Smooth muscle cell (in vitro differentiated cells): ENCODE data around the gene MLC1. TPM values are rescaled to one million over a fixed set of nuclear protein-coding genes. Genes with fewer than 3 reads are reported as not detected.

Experiments
- DNase-seq: peaks from one replicate; lab custom pipeline; 2025; ENCODE audit not compliant: unreplicated experiment; lab: John Stamatoyannopoulos, UW
- H2AFZ ChIP-seq: fragments of 200-600 bp; sonication (generic); 2 replicates; pipeline ENCODE4 v1.6.0; 2016; ENCODE audit warnings: antibody characterized with exemption, low read depth, mild to moderate bottlenecking
- H3F3A ChIP-seq: fragments of 200-600 bp; sonication (generic); 2 replicates; pipeline ENCODE4 v1.6.0; 2017; ENCODE audit warnings: antibody characterized with exemption, low read depth
- H3K27ac ChIP-seq: fragments of 200-600 bp; sonication (generic); 2 replicates; pipeline ENCODE4 v1.5.1; 2016; ENCODE audit warnings: low read depth, mild to moderate bottlenecking
- H3K27me3 ChIP-seq: fragments of 200-600 bp; sonication (generic); 2 replicates; pipeline ENCODE4 v1.6.1; 2016; ENCODE audit warnings: low read depth, mild to moderate bottlenecking
- H3K36me3 ChIP-seq: fragments of 200-600 bp; sonication (generic); 2 replicates; pipeline ENCODE4 v1.5.1; 2016; ENCODE audit warnings: low read depth
- H3K4me1 ChIP-seq: fragments of 200-600 bp; sonication (generic); 2 replicates; pipeline ENCODE4 v1.5.1; 2016; ENCODE audit warnings: low read depth
- H3K4me2 ChIP-seq: fragments of 200-600 bp; sonication (generic); 2 replicates; pipeline ENCODE4 v1.6.0; 2016; ENCODE audit warnings: mild to moderate bottlenecking
- H3K4me3 ChIP-seq: fragments of 200-600 bp; sonication (generic); 2 replicates; pipeline ENCODE4 v1.5.1; 2016; ENCODE audit warnings: mild to moderate bottlenecking
- H3K79me2 ChIP-seq: fragments of 200-600 bp; sonication (generic); 2 replicates; pipeline ENCODE4 v1.6.0; 2016; ENCODE audit warnings: low read depth, mild to moderate bottlenecking
- H3K9ac ChIP-seq: fragments of 200-600 bp; sonication (generic); 2 replicates; pipeline ENCODE4 v1.6.0; 2016; ENCODE audit warnings: low read depth
- H3K9me3 ChIP-seq: fragments of 200-600 bp; sonication (generic); replicated peaks from 2 replicates; pipeline ENCODE4 v1.5.1; 2016; ENCODE audit warnings: low read depth
- H4K20me1 ChIP-seq: fragments of 200-600 bp; sonication (generic); 2 replicates; pipeline ENCODE4 v1.6.0; 2016; ENCODE audit warnings: low read depth
- WGBS: methylation state at CpG from one replicate; pipeline ENCODE4 v1.1.7; 2016; ENCODE audit warnings: low lambda C conversion rate; 5-methylcytosine and 5-hydroxymethylcytosine counted together
- polyA plus RNA-seq: library from polyadenylated mRNA; unstranded; fragments of >200 nt; fragmentation: Nextera tagmentation; extraction: Ambion mirVana; gene quantifications from 2 replicates; pipeline ENCODE4 v1.2.1, GENCODE V29; 2016
- total RNA-seq: library from RNA; depleted of rRNA; stranded (reverse); fragments of >200 nt; gene quantifications from 2 replicates; pipeline ENCODE4 v1.2.3, GENCODE V29; 2014
- TF ChIP-seq, protein P1 (sequence below): fragments of 200-600 bp; sonication (generic); IDR thresholded peaks from 2 replicates; pipeline ENCODE4 v1.5.1; 2017; ENCODE audit warnings: borderline replicate concordance, mild to moderate bottlenecking, antibody characterized with exemption; ENCODE audit not compliant: insufficient read depth, poor library complexity, severe bottlenecking

Gene MLC1
- total and polyA plus RNA-seq, 2 experiments from 2014 or later = 4.2 to 6.3 TPM

DNA sequence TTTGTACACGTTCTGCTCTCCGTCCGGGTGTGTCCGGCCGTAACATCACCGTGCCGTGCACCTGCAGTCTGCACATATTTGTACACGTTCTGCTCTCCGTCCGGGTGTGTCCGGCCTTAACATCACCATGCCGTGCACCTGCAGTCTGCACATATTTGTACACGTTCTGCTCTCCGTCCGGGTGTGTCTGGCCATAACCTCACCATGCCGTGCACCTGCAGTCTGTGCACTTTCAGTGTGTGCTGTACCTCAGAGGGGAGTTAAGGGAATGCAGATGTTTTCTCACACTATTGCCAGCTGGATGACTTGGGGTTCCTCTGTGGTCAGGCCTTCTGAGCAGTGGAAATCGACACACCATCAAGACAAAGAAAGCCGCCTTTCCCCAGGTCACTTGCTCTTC lies 31.4 kb downstream of the MLC1 start:
- no peak overlapping the region for H3K27ac ChIP-seq
- H3K79me2 ChIP-seq = no peaks in the 10 kb centered on the region
- peaks cover 4% of the 10 kb centered on the region for H3K27me3 ChIP-seq
- H3K4me2 ChIP-seq = no peak overlapping the region
- TF ChIP-seq, protein P1, sequence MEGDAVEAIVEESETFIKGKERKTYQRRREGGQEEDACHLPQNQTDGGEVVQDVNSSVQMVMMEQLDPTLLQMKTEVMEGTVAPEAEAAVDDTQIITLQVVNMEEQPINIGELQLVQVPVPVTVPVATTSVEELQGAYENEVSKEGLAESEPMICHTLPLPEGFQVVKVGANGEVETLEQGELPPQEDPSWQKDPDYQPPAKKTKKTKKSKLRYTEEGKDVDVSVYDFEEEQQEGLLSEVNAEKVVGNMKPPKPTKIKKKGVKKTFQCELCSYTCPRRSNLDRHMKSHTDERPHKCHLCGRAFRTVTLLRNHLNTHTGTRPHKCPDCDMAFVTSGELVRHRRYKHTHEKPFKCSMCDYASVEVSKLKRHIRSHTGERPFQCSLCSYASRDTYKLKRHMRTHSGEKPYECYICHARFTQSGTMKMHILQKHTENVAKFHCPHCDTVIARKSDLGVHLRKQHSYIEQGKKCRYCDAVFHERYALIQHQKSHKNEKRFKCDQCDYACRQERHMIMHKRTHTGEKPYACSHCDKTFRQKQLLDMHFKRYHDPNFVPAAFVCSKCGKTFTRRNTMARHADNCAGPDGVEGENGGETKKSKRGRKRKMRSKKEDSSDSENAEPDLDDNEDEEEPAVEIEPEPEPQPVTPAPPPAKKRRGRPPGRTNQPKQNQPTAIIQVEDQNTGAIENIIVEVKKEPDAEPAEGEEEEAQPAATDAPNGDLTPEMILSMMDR = no peak
- WGBS = 94% methylated on average over 18 of the region's 18 CpGs
- no peak overlapping the region for H3K4me3 ChIP-seq
- no peaks in the 10 kb centered on the region for H4K20me1 ChIP-seq
- DNase-seq = no peak
- H3F3A ChIP-seq = no peaks in the 10 kb centered on the region
- no peak overlapping the region for H2AFZ ChIP-seq
- H3K9ac ChIP-seq = no peak overlapping the region
- H3K9me3 ChIP-seq = no peaks in the 10 kb centered on the region
- H3K4me1 ChIP-seq = peaks cover 5% of the 10 kb centered on the region
- no peaks in the 10 kb centered on the region for H3K36me3 ChIP-seq

DNA sequence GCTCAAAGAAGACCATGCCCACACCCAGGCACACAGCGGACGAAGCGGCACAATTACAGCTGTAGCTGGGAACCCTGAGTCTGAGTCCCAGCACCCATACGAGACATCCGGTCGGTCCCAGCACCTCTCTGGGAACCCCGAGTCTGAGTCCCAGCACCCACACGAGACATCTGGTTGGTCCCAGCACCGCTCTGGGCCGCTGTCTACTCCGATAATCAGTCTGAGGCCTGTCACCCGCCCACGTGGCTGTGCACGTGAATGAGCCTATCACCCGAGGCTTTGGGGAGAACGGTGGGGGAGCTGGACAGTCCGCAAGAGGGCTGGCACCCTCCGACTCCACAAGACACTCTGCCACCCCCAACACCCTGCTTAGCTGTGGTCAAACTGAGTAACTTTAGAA lies 33.3 kb downstream of the MLC1 start:
- Histone ChIP-seq H4K20me1 (no peaks in the 10 kb centered on the region), H3K4me3 (no peak overlapping the region), H3K9ac (no peak overlapping the region), H3K27me3 (no peaks in the 10 kb centered on the region), H3F3A (no peaks in the 10 kb centered on the region), H3K9me3 (no peaks in the 10 kb centered on the region), H3K79me2 (no peaks in the 10 kb centered on the region), H2AFZ (no peak overlapping the region), H3K36me3 (no peaks in the 10 kb centered on the region), H3K4me2 (no peak overlapping the region), H3K4me1 (no peaks in the 10 kb centered on the region), H3K27ac (no peak overlapping the region)
- WGBS = 81% methylated on average over 18 of the region's 18 CpGs
- TF ChIP-seq, protein P1 = no peak
- no peak for DNase-seq

DNA sequence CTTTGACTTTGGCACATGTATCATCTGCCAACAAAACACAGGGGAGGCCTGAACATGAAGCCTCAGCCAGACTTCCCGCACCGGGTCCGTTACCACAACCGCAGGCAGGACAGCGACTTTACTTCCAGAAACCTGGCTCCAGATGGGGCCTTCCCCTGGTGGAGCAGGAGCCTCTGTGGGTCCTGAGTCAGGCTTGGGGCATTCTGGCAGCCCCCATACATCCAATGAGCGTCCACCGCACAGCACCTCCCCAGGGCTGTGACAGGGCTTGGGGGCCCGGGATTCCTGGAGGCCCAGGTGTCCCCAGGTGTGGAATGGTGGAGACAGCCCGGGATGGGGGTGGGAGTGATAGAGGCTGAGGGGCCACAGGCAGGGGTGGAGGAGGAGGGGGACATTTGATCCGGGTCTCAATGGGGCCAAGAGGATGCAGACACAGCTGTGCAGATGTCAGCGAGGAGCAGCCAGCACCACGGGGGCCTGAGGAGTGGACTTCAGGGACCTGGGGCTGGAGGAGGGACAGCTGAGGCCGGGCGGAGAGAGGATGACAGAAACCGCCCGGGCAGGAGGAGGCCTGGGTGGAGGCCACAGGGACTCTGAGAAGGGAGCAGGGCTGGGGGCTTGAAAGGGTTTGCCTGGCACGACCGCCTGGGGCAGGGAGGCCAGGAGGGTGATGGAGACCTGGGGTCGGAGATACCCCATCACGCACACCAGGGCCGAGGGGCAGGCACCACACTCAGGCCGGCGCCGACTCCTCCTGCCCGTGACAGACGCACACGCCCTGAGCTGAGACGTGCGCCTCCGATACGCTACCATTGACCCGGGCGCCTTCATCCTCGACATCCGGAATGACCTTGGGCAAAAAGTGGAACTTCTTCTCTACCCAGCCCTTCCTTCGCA lies 35.7 kb downstream of the MLC1 start:
- Histone ChIP-seq H2AFZ (no peak overlapping the region), H3K27me3 (no peaks in the 10 kb centered on the region), H3K27ac (no peak overlapping the region), H3K36me3 (no peaks in the 10 kb centered on the region), H3K4me3 (no peak overlapping the region), H3F3A (no peaks in the 10 kb centered on the region), H3K4me2 (no peak overlapping the region), H3K4me1 (no peaks in the 10 kb centered on the region), H3K79me2 (no peaks in the 10 kb centered on the region), H4K20me1 (no peaks in the 10 kb centered on the region), H3K9me3 (no peaks in the 10 kb centered on the region), H3K9ac (no peak overlapping the region)
- DNase-seq = no peak
- TF ChIP-seq, protein P1 = no peak
- WGBS = 96% methylated on average over 29 of the region's 36 CpGs

DNA sequence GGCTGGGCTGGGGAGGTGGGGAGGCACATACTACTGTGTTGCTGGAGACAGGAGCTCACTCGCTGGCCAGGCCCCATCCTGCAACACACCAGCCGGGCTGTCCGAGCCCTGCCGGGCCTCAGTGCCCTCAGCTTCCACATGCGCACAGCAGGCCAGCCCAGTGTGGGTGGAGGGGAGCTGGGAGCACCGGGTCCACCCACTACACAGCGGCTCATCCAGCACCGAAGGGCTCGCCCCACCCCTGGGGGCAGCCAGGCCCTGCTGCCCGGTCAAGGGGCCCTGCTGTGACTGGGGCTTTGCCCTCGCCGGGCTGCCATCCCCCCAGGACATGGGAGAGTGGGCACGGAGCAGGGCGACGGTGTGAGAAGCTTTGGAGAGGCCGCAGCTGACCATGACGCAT lies 36.4 kb downstream of the MLC1 start:
- H3K79me2 ChIP-seq = no peaks in the 10 kb centered on the region
- TF ChIP-seq, protein P1 = no peak
- no peaks in the 10 kb centered on the region for H3K27me3 ChIP-seq
- H2AFZ ChIP-seq = no peak overlapping the region
- H4K20me1 ChIP-seq = no peaks in the 10 kb centered on the region
- no peak overlapping the region for H3K9ac ChIP-seq
- no peak overlapping the region for H3K4me2 ChIP-seq
- no peaks in the 10 kb centered on the region for H3K4me1 ChIP-seq
- no peak overlapping the region for H3K4me3 ChIP-seq
- H3K36me3 ChIP-seq = no peaks in the 10 kb centered on the region
- no peak for DNase-seq
- H3K27ac ChIP-seq = no peak overlapping the region
- no peaks in the 10 kb centered on the region for H3K9me3 ChIP-seq
- WGBS = 94% methylated on average over 14 of the region's 17 CpGs
- H3F3A ChIP-seq = no peaks in the 10 kb centered on the region
